Esophagus muscularis mucosa (tissue), 4 donors: ENCODE data around the gene KRT7. TPM values are rescaled to one million over a fixed set of nuclear protein-coding genes. Genes with fewer than 3 reads are reported as not detected.
"Not testable (repeated sequence)": the region's sequence is repeated elsewhere in the genome, so short reads cannot be mapped to it uniquely, and the experiment has no call there.

Source experiments
- DNase-seq: peaks from one replicate; pipeline ENCODE4 v3.0.0-alpha.2; 2017; ENCODE audit errors: extremely low spot score
- H3K27ac ChIP-seq, 4 donors: fragments of 200-600 bp; sonication (generic); replicated peaks in 1 of 4; 1 replicate in 3 of 4; 2 replicates in 1 of 4; pipeline ENCODE4 v1.5.1; 2016 to 2019; ENCODE audit warnings: mild to moderate bottlenecking in 1 of 4
- H3K27me3 ChIP-seq, 4 donors: fragments of 200-600 bp; sonication (generic); one replicate each; pipeline versions ENCODE4 v1.5.1 to v1.6.0; 2016 to 2019
- H3K36me3 ChIP-seq, 4 donors: fragments of 200-600 bp; sonication (generic); one replicate each; pipeline ENCODE4 v1.5.1; 2016 to 2019
- H3K4me1 ChIP-seq, 4 donors: fragments of 200-600 bp; sonication (generic); one replicate each; pipeline ENCODE4 v1.5.1; 2016 to 2019
- H3K4me3 ChIP-seq, 4 donors: fragments of 200-600 bp; sonication (generic); 1 replicate in 2 of 4; 2 replicates in 2 of 4; pipeline ENCODE4 v1.5.1; 2016 to 2019; ENCODE audit warnings: mild to moderate bottlenecking in 4 of 4, moderate library complexity in 1 of 4
- H3K9me3 ChIP-seq, 4 donors: fragments of 200-600 bp; sonication (generic); 1 replicate in 3 of 4; 2 replicates in 1 of 4; pipeline ENCODE4 v1.5.1; 2016 to 2019
- CTCF ChIP-seq, 3 experiments: fragments of 200-600 bp in 2 of 3; fragments of 450-650 bp in 1 of 3; sonication (generic) in 2 of 3; IDR thresholded peaks; one replicate each; pipeline ENCODE4 v1.5.1; 2017 to 2019; ENCODE audit warnings: antibody characterized with exemption in 3 of 3, mild to moderate bottlenecking in 2 of 3, moderate library complexity in 1 of 3
- EP300 ChIP-seq: sonication (generic); formaldehyde crosslinking; IDR thresholded peaks from one replicate; pipeline ENCODE4 v1.6.1; 2017; ENCODE audit warnings: antibody characterized with exemption
- POLR2A ChIP-seq: fragments of 450-650 bp; IDR thresholded peaks from one replicate; pipeline ENCODE4 v1.6.1; 2017; ENCODE audit warnings: antibody characterized with exemption, moderate library complexity, mild to moderate bottlenecking, low read depth
- POLR2AphosphoS5 ChIP-seq, 2 donors: sonication (generic); formaldehyde crosslinking; IDR thresholded peaks; one replicate each; pipeline ENCODE4 v1.6.1; 2017; ENCODE audit warnings: antibody characterized with exemption in 2 of 2
- WGBS: methylation state at CpG from one replicate; pipeline ENCODE4 v1.1.5; 2018; 5-methylcytosine and 5-hydroxymethylcytosine counted together
- intact Hi-C: fragments of 100-400 bp; cut with DNase I; formaldehyde crosslinking; loops from one replicate; pipeline ENCODE4 v1.15.1; 2023
- total RNA-seq, 4 donors: library from RNA; depleted of rRNA; stranded (reverse); fragments of >200 nt; gene quantifications; one replicate each; pipeline versions ENCODE4 v1.1.0 to v1.2.1, GENCODE V29; 2016

Gene KRT7
- total RNA-seq, 4 donors from 2014 or later, result 0.83 to 8.4 (median 4.5) TPM

GRCh38 chr12:52285172-52285745 lies 52.2 kb downstream of the KRT7 start:
- Histone ChIP-seq H3K4me1 (peaks cover 14 to 21% (median 16%) of the 10 kb centered on the region in 4 donors), H3K9me3 (no peaks in the 10 kb centered on the region), H3K27me3 (no peaks in the 10 kb centered on the region), H3K27ac (no peak overlapping the region), H3K4me3 (no peak overlapping the region), H3K36me3 (no peaks in the 10 kb centered on the region)
- TF ChIP-seq POLR2AphosphoS5 (IDR thresholded peaks at IDR 0.05) (no peak), CTCF (IDR thresholded peaks at IDR 0.05) (no peak), POLR2A (no peak), EP300 (no peak)
- WGBS, result 91% methylated on average over 2 of the region's 2 CpGs
- intact Hi-C loops, result no loop called here
- DNase-seq, result no peak

- Histone ChIP-seq H3K36me3 (no peaks in the 10 kb centered on the region), H3K27me3 (no peaks in the 10 kb centered on the region), H3K9me3 (no peaks in the 10 kb centered on the region), H3K4me1 (peaks cover 8 to 14% (median 8%) of the 10 kb centered on the region in 4 donors), H3K4me3 (no peak overlapping the region), H3K27ac (no peak overlapping the region)
- DNase-seq, result no peak
- intact Hi-C loops, result no loop called here
- TF ChIP-seq POLR2A (no peak), CTCF (IDR thresholded peaks at IDR 0.05) (no peak), EP300 (no peak), POLR2AphosphoS5 (IDR thresholded peaks at IDR 0.05) (no peak)
- WGBS, result 81% methylated on average over 3 of the region's 24 CpGs
These were observed 52.9 kb downstream of the KRT7 start for GRCh38 chr12:52285851-52286530.

- H3K27me3 ChIP-seq, H3K9me3 ChIP-seq, H3K27ac ChIP-seq, DNase-seq, H3K4me3 ChIP-seq, H3K36me3 ChIP-seq, H3K4me1 ChIP-seq, intact Hi-C loops: not testable (repeated sequence)
- 76% methylated on average over 11 of the region's 21 CpGs for WGBS
These were observed 54.1 kb downstream of the KRT7 start for GRCh38 chr12:52286857-52287785.

- WGBS, result 80% methylated on average over 14 of the region's 17 CpGs
- H3K4me3 ChIP-seq, H3K4me1 ChIP-seq, H3K9me3 ChIP-seq, H3K36me3 ChIP-seq, intact Hi-C loops, H3K27me3 ChIP-seq, DNase-seq, H3K27ac ChIP-seq: not testable (repeated sequence)
These were observed 55.1 kb downstream of the KRT7 start for GRCh38 chr12:52287816-52288805.

- H3K4me3 ChIP-seq, H3K27ac ChIP-seq, H3K36me3 ChIP-seq, H3K9me3 ChIP-seq, DNase-seq, H3K4me1 ChIP-seq, H3K27me3 ChIP-seq, intact Hi-C loops: not testable (repeated sequence)
- WGBS, result no CpG with 5 or more reads among the region's 5 CpGs
These were observed 57.6 kb downstream of the KRT7 start for GRCh38 chr12:52290483-52291134.
